Esophagus squamous epithelium (tissue), 5 donors: ENCODE measurements around the gene EML1. TPM values are rescaled to one million over a fixed set of nuclear protein-coding genes. Genes with fewer than 3 reads are reported as not detected.

ENCODE experiments used
- DNase-seq: peaks from one replicate; lab custom pipeline; 2025; lab: John Stamatoyannopoulos, UW
- H3K27ac ChIP-seq, 4 donors: fragments of 200-600 bp; sonication (generic); one replicate each; pipeline ENCODE4 v1.5.1; 2016 to 2019; ENCODE audit warnings: mild to moderate bottlenecking in 1 of 4
- H3K27me3 ChIP-seq, 4 donors: fragments of 200-600 bp; sonication (generic); 1 replicate in 3 of 4; 2 replicates in 1 of 4; pipeline versions ENCODE4 v1.5.1 to v1.6.0; 2017 to 2021; ENCODE audit warnings: antibody characterized with exemption in 1 of 4
- H3K36me3 ChIP-seq, 3 donors: fragments of 200-600 bp; sonication (generic); one replicate each; pipeline ENCODE4 v1.5.1; 2016 to 2019
- H3K4me1 ChIP-seq, 3 donors: fragments of 200-600 bp; sonication (generic); one replicate each; pipeline ENCODE4 v1.5.1; 2017 to 2019
- H3K4me3 ChIP-seq, 4 donors: fragments of 200-600 bp; sonication (generic); 1 replicate in 3 of 4; 2 replicates in 1 of 4; pipeline ENCODE4 v1.5.1; 2016 to 2019; ENCODE audit warnings: mild to moderate bottlenecking in 2 of 4, moderate library complexity in 1 of 4
- H3K9me3 ChIP-seq, 3 donors: fragments of 200-600 bp; sonication (generic); one replicate each; pipeline ENCODE4 v1.5.1; 2016 to 2019
- CTCF ChIP-seq, 6 experiments: fragments of 450-650 bp in 4 of 6; fragments of 200-600 bp in 2 of 6; sonication (generic) in 2 of 6; IDR thresholded peaks; one replicate each; pipeline ENCODE4 v1.5.1; 2016 to 2019; ENCODE audit warnings: antibody characterized with exemption in 6 of 6, mild to moderate bottlenecking in 4 of 6, moderate library complexity in 4 of 6
- POLR2A ChIP-seq, 4 donors: fragments of 450-650 bp; IDR thresholded peaks; one replicate each; pipeline ENCODE4 v1.6.1; 2017; ENCODE audit warnings: antibody characterized with exemption in 4 of 4, mild to moderate bottlenecking in 4 of 4, moderate library complexity in 3 of 4
- WGBS, 2 donors: methylation state at CpG; one replicate each; pipeline ENCODE4 v1.1.5; 2018; 5-methylcytosine and 5-hydroxymethylcytosine counted together
- intact Hi-C: fragments of 100-400 bp; cut with DNase I; formaldehyde crosslinking; loops from one replicate; pipeline ENCODE4 v1.15.0; 2022
- total RNA-seq, 4 donors: library from RNA; depleted of rRNA; stranded (reverse); fragments of >200 nt; gene quantifications; one replicate each; pipeline ENCODE4 v1.1.0, GENCODE V29; 2016
- donor health status: DM: yes; HTN: yes; CAD: no.

The EML1 gene
- total RNA-seq, 4 donors from 2014 or later, result 3.0 to 22.9 (median 9.4) TPM

- Histone ChIP-seq H3K4me3 (no peak overlapping the region), H3K9me3 (no peaks in the 10 kb centered on the region), H3K27me3 (peaks cover 0 to 4% (median 0%) of the 10 kb centered on the region in 4 donors), H3K4me1 (peaks cover 4 to 38% (median 22%) of the 10 kb centered on the region in 3 donors), H3K36me3 (no peaks in the 10 kb centered on the region), H3K27ac (peak overlapping the region in 2 of 4 donors; percentile 14 to 91)
- no peak for DNase-seq
- intact Hi-C loops, result loop anchor here (10.0 kb wide), 1 partner anchor 56 kb away; no protein-coding TSS in a partner anchor
- TF ChIP-seq CTCF (IDR thresholded peaks at IDR 0.05) (no peak), POLR2A (IDR thresholded peaks at IDR 0.05) (no peak)
- 58 to 62% methylated on average over 6 of the region's 6 CpGs for WGBS, 2 donors
Measured at GRCh38 chr14:99790978-99791376, 2.2 kb upstream of the EML1 start.

GRCh38 chr14:99791476-99792209, 1.6 kb upstream of the EML1 start:
- DNase-seq, result no peak
- Histone ChIP-seq H3K4me1 (peaks cover 4 to 38% (median 22%) of the 10 kb centered on the region in 3 donors), H3K27ac (peak overlapping the region in 1 of 4 donors; percentile 91)

GRCh38 chr14:99792210-99792535, 1.0 kb upstream of the EML1 start:
- 68 to 74% methylated on average over 6 of the region's 6 CpGs for WGBS, 2 donors
- intact Hi-C loops, result loop anchor here (10.0 kb wide), 1 partner anchor 57 kb away; no protein-coding TSS in a partner anchor
- peak overlapping the region in 3 of 4 donors; percentile 53 to 95 (median 91) for H3K27ac ChIP-seq

More at GRCh38 chr14:99791476-99792209, 1.6 kb upstream of the EML1 start:
- peaks cover 0 to 7% (median 0%) of the 10 kb centered on the region in 4 donors for H3K27me3 ChIP-seq
- no peaks in the 10 kb centered on the region for H3K9me3 ChIP-seq
- no peaks in the 10 kb centered on the region for H3K36me3 ChIP-seq
- 82 to 88% methylated on average over 11 of the region's 13 CpGs for WGBS, 2 donors
- intact Hi-C loops, result loop anchor here (10.0 kb wide), 1 partner anchor 57 kb away; no protein-coding TSS in a partner anchor
- no peak for TF ChIP-seq CTCF (IDR thresholded peaks at IDR 0.05)
- TF ChIP-seq POLR2A (IDR thresholded peaks at IDR 0.05), result no peak
- no peak overlapping the region for H3K4me3 ChIP-seq

GRCh38 chr14:99792551-99793212, 531 bp upstream of the EML1 start:
- peaks cover 0 to 7% (median 0%) of the 10 kb centered on the region in 4 donors for H3K27me3 ChIP-seq
- no peak for DNase-seq
- intact Hi-C loops, result loop anchor here (10.0 kb wide), 1 partner anchor 58 kb away; no protein-coding TSS in a partner anchor
- no peaks in the 10 kb centered on the region for H3K36me3 ChIP-seq
- peak overlapping the region; percentile 20 to 76 (median 54) for H3K4me3 ChIP-seq
- WGBS, 2 donors, result 27 to 56% methylated on average over 5 to 19 of the region's 65 CpGs
- peak overlapping the region; percentile 53 to 95 (median 80) for H3K27ac ChIP-seq
- no peaks in the 10 kb centered on the region for H3K9me3 ChIP-seq
- no peak for TF ChIP-seq POLR2A (IDR thresholded peaks at IDR 0.05)
- no peak for TF ChIP-seq CTCF (IDR thresholded peaks at IDR 0.05)
- H3K4me1 ChIP-seq, result peaks cover 4 to 38% (median 22%) of the 10 kb centered on the region in 3 donors

More at GRCh38 chr14:99792210-99792535, 1.0 kb upstream of the EML1 start:
- Histone ChIP-seq H3K9me3 (no peaks in the 10 kb centered on the region), H3K36me3 (no peaks in the 10 kb centered on the region), H3K4me3 (peak overlapping the region in 2 of 4 donors; percentile 48 to 76), H3K4me1 (peaks cover 4 to 38% (median 22%) of the 10 kb centered on the region in 3 donors), H3K27me3 (peaks cover 0 to 7% (median 0%) of the 10 kb centered on the region in 4 donors)
- no peak for TF ChIP-seq CTCF (IDR thresholded peaks at IDR 0.05)
- TF ChIP-seq POLR2A (IDR thresholded peaks at IDR 0.05), result no peak
- no peak for DNase-seq
